ENCODE measurements around the gene ASPRV1.

DNA sequence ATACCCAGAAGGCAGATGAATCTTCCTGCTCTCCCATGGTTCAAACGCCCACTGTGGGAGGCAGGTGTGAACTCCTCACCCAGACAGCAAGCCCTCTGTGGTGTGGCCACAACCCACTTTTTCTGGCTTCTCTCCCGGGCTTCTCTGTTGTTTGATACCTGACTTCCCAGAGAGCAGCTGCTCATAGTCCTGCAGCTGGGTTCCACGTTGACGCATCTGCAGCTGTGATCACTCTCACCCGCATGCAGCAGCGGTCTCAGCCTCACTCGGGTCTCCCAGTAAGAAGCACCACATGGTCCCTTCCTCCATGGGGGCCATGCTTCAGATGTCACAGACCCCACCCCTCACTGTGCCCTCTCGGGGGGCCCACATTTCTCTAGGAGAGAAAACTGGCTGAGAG, 3.5 kb downstream of the ASPRV1 start:
- TF ChIP-seq, protein P1, sequence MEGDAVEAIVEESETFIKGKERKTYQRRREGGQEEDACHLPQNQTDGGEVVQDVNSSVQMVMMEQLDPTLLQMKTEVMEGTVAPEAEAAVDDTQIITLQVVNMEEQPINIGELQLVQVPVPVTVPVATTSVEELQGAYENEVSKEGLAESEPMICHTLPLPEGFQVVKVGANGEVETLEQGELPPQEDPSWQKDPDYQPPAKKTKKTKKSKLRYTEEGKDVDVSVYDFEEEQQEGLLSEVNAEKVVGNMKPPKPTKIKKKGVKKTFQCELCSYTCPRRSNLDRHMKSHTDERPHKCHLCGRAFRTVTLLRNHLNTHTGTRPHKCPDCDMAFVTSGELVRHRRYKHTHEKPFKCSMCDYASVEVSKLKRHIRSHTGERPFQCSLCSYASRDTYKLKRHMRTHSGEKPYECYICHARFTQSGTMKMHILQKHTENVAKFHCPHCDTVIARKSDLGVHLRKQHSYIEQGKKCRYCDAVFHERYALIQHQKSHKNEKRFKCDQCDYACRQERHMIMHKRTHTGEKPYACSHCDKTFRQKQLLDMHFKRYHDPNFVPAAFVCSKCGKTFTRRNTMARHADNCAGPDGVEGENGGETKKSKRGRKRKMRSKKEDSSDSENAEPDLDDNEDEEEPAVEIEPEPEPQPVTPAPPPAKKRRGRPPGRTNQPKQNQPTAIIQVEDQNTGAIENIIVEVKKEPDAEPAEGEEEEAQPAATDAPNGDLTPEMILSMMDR (IDR thresholded peaks at IDR 0.05 in 8 of 11, conservative IDR thresholded peaks at IDR 0.05 in 3 of 11) = no peak
- TF ChIP-seq POLR2A (IDR thresholded peaks at IDR 0.05) = no peak

All from spleen (tissue), 7 donors.